ENCODE results near the gene FARP1.

DNA sequence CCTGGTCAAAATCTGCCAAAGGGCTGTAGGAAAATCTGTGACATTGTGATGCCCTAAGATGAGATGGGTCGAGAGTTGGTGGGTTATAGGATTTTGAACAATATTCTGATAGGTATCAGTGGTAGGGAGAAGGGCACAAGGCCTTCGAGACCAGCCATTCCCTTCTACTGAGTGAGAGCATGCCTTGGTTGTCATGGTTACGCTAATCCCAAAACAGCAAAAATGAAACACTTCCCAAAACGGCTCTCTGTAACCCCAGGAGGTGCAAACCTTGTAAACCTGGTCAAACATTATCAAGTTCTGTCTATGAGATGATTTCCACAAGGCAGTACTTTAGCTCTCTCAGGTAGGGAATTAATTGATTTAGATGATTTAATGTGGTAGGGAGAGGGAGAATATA is 192.8 kb downstream of the FARP1 start:
- TF ChIP-seq TAF1 (IDR thresholded peaks at IDR 0.05; ENCODE audit: borderline replicate concordance, insufficient read depth, low read length): no peak
- TF ChIP-seq POLR2AphosphoS5 (IDR thresholded peaks at IDR 0.05; ENCODE audit: low read depth, low read length): no peak
- TF ChIP-seq, protein P1, sequence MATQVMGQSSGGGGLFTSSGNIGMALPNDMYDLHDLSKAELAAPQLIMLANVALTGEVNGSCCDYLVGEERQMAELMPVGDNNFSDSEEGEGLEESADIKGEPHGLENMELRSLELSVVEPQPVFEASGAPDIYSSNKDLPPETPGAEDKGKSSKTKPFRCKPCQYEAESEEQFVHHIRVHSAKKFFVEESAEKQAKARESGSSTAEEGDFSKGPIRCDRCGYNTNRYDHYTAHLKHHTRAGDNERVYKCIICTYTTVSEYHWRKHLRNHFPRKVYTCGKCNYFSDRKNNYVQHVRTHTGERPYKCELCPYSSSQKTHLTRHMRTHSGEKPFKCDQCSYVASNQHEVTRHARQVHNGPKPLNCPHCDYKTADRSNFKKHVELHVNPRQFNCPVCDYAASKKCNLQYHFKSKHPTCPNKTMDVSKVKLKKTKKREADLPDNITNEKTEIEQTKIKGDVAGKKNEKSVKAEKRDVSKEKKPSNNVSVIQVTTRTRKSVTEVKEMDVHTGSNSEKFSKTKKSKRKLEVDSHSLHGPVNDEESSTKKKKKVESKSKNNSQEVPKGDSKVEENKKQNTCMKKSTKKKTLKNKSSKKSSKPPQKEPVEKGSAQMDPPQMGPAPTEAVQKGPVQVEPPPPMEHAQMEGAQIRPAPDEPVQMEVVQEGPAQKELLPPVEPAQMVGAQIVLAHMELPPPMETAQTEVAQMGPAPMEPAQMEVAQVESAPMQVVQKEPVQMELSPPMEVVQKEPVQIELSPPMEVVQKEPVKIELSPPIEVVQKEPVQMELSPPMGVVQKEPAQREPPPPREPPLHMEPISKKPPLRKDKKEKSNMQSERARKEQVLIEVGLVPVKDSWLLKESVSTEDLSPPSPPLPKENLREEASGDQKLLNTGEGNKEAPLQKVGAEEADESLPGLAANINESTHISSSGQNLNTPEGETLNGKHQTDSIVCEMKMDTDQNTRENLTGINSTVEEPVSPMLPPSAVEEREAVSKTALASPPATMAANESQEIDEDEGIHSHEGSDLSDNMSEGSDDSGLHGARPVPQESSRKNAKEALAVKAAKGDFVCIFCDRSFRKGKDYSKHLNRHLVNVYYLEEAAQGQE (IDR thresholded peaks at IDR 0.05; ENCODE audit: insufficient read depth in 1 of 2, low read depth in 2 of 2, low read length in 2 of 2): no peak
- TF ChIP-seq SIN3A (IDR thresholded peaks at IDR 0.05; ENCODE audit: borderline replicate concordance, insufficient read depth, low read length): no peak
- no peak for TF ChIP-seq FOXP2 (optimal IDR thresholded peaks at IDR 0.05; ENCODE audit: borderline replicate concordance, extremely low read depth, extremely low read length, insufficient read depth)

All from PFSK-1 (cell line).